C4-2B (cell line): ENCODE measurements around the gene KDM6A.

Experiments used
- H3K27ac ChIP-seq: fragments of 450-650 bp; 2 replicates; pipeline ENCODE4 v1.5.1; 2017
- ZFX ChIP-seq: fragments of 450-650 bp; IDR thresholded peaks from 2 replicates; pipeline ENCODE4 v1.6.1; 2017
- TF ChIP-seq, protein P1 (sequence below): fragments of 450-650 bp; conservative IDR thresholded peaks from 2 replicates; pipeline ENCODE4 v1.5.1; 2017; ENCODE audit warnings: mild to moderate bottlenecking

KDM6A gene

DNA sequence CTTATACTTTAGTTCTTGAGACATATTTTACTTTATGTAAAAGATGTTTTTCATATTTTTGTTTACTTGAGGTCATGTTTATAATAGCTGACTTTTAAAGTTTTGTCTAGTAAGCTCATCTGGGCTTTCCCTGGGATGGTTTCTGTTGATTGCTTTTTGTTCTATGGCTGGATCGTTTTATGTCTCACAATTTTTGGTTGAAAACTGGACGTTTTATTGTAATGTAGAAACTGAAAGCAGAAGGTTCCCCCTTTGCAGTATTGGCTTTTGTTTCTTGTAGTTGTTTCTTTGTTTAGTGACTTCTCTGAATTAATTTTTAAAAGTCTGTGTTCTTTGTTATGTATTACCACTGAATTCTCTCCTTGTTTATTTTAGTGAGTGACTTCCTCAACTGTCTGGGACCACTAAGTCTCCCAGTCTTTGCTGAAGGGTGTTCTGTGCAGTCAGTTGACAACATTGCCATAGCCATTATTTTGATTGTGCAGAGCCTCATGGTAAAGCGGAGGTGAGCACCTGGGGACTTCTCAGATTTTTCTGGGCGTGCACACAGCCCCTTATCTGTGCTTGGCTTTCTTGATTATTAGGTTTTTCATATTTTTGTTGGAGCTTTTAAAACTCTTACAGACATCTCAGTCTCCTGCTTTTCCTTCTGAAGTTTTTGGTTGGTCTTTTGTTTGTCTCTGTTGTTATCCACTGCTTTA, 31.0 kb downstream of the KDM6A start:
- peak overlapping the region; percentile 38; the same call in 1 of the 2 replicates for H3K27ac ChIP-seq
- TF ChIP-seq, protein P1, sequence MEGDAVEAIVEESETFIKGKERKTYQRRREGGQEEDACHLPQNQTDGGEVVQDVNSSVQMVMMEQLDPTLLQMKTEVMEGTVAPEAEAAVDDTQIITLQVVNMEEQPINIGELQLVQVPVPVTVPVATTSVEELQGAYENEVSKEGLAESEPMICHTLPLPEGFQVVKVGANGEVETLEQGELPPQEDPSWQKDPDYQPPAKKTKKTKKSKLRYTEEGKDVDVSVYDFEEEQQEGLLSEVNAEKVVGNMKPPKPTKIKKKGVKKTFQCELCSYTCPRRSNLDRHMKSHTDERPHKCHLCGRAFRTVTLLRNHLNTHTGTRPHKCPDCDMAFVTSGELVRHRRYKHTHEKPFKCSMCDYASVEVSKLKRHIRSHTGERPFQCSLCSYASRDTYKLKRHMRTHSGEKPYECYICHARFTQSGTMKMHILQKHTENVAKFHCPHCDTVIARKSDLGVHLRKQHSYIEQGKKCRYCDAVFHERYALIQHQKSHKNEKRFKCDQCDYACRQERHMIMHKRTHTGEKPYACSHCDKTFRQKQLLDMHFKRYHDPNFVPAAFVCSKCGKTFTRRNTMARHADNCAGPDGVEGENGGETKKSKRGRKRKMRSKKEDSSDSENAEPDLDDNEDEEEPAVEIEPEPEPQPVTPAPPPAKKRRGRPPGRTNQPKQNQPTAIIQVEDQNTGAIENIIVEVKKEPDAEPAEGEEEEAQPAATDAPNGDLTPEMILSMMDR = no peak

DNA sequence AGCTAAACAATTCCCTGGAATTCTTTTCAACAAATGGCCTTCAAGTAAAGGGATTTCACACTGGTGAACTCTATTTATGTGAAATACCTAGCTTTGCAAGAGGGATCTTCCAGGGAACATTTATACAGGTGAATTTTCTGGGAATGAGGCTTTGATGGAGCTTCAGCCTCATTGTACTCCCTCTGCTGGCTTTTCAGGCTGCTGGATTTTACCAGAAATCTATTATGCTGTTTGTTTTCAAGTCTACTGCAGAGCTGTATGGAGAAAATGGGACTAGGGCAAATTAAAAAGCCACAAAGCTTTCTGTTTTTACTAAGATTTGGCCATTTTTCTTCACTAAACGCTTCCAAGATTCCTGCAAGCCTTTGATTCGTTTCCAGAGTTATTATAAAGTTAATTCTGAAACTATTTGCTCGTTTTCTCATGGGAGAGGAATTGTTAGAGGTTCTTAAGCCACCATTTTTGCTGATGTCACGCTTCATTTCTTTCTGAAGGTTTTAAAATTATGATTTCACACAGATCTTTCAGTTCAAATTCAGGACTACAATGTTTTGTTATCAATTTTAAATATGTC, 31.6 kb downstream of the KDM6A start:
- TF ChIP-seq, protein P1 = peak; percentile 32
- TF ChIP-seq ZFX = no peak
- peak overlapping the region; percentile 38; the same call in 1 of the 2 replicates for H3K27ac ChIP-seq

DNA sequence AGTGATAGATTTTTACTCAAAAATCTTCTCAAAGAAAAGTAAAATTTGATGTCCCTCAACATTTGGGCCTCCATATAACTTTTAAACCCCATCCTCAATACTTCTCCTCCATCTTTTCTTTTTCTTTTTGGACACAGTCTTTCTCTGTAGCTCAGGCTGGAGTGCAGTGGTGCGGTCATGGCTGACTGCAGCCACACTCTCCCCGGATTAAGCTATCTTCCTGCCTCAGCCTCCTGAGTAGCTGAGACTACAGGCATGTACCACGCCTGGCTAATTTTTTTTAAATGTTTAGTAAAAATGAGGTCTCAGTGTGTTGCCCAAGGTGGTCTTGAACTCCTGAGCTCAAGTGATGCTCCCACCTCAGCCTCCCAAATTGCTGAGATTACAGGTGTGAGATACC, 33.1 kb downstream of the KDM6A start:
- H3K27ac ChIP-seq = peak overlapping the region; percentile 74
- TF ChIP-seq ZFX = no peak
- TF ChIP-seq, protein P1 = no peak

DNA sequence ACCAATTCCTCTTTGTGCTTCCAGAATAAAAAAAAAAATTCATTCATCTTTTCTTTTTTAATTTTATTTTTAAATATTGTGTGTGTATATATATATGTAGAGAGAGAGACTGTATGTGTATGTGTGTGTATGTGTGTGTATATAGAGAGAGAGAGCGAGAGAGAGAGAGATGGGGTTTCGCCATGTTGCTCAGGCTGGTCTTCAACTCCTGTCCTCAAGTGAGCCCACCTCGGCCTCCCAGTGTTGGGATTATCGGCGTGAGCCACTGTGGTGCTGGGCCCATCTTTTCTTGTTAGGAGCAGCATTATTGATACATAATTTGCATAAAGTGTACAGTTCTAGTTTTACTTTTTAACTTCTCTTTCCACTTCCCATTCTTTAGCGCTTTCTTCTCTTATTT, 33.6 kb downstream of the KDM6A start:
- peak overlapping the region; percentile 74 for H3K27ac ChIP-seq
- no peak for TF ChIP-seq ZFX
- TF ChIP-seq, protein P1 = no peak

DNA sequence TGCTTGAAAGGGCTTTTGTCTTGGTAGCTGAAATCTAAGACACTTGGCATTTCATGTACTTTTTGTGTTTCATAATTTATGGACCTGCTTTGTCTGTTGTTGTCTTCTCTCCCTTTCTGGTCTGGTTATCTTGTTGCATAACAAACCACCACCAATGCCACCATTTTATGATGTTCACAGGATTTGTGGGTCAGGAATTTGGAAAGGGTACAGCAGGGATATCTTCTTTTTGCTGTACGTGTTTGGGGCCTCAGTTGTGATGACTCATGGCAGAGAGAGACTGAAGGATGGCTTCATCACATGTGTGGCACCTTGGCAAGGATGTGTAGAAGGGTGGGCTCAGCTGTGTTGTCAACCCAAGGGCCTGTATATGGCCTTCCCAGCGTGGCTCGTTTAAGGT, 35.2 kb downstream of the KDM6A start:
- TF ChIP-seq, protein P1 = no peak
- TF ChIP-seq ZFX = no peak
- H3K27ac ChIP-seq = peak overlapping the region; percentile 74; the same call in 1 of the 2 replicates

DNA sequence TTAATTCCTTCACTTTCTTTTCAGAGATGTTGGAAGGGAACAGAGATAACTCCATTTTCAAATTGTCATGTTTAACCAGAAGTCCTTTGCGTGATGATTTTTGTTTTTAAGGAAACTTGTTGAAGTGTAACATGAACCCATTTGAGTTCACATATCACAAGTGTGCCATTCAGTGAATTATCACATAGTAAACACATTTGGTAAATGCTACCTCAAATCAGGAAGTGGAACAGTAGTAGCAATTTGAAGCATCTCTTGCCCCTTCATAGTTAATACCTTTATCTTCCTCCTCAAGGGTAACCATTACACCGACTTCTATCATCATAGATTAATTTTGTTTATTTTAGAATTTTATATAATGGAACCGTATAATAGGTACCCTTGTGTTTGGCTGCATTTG, 35.8 kb downstream of the KDM6A start:
- no peak for TF ChIP-seq ZFX
- TF ChIP-seq, protein P1 = no peak
- peak overlapping the region; percentile 74; the same call in 1 of the 2 replicates for H3K27ac ChIP-seq

DNA sequence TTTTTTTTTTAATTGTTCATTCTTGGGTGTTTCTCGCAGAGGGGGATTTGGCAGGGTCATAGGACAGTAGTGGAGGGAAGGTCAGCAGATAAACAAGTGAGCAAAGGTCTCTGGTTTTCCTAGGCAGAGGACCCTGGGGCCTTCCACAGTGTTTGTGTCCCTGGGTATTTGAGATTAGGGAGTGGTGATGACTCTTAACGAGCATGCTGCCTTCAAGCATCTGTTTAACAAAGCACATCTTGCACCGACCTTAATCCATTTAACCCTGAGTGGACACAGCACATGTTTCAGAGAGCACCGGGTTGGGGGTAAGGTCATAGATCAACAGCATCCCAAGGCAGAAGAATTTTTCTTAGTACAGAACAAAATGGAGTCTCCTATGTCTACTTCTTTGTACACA, 37.5 kb downstream of the KDM6A start:
- peak overlapping the region; percentile 45 for H3K27ac ChIP-seq

DNA sequence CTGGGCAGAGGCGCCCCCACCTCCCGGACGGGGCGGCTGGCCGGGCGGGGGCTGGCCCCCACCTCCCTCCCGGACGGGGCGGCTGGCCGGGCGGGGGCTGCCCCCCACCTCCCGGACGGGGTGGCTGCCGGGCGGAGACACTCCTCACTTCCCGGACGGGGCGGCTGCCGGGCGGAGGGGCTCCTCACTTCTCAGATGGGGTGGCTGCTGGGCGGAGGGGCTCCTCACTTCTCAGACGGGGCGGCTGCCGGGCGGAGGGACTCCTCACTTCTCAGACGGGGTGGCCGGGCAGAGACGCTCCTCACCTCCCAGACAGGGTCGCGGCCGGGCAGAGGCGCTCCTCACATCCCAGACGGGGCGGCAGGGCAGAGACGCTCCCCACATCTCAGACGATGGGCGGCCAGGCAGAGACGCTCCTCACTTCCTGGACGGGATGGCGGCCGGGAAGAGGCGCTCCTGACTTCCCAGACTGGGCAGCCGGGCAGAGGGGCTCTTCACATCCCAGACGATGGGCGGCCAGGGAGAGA, 38.1 kb downstream of the KDM6A start:
- peak overlapping the region; percentile 45; the same call in 1 of the 2 replicates for H3K27ac ChIP-seq
